ENCODE data around the gene DECR2. TPM values are rescaled to one million over a fixed set of nuclear protein-coding genes. Genes with fewer than 3 reads are reported as not detected.
"Not testable (repeated sequence)": the region's sequence is repeated elsewhere in the genome, so short reads cannot be mapped to it uniquely, and the experiment has no call there.

The DECR2 gene
- total RNA-seq, 4 donors from 2014 or later: 17.0 to 23.3 (median 18.8) TPM

DNA sequence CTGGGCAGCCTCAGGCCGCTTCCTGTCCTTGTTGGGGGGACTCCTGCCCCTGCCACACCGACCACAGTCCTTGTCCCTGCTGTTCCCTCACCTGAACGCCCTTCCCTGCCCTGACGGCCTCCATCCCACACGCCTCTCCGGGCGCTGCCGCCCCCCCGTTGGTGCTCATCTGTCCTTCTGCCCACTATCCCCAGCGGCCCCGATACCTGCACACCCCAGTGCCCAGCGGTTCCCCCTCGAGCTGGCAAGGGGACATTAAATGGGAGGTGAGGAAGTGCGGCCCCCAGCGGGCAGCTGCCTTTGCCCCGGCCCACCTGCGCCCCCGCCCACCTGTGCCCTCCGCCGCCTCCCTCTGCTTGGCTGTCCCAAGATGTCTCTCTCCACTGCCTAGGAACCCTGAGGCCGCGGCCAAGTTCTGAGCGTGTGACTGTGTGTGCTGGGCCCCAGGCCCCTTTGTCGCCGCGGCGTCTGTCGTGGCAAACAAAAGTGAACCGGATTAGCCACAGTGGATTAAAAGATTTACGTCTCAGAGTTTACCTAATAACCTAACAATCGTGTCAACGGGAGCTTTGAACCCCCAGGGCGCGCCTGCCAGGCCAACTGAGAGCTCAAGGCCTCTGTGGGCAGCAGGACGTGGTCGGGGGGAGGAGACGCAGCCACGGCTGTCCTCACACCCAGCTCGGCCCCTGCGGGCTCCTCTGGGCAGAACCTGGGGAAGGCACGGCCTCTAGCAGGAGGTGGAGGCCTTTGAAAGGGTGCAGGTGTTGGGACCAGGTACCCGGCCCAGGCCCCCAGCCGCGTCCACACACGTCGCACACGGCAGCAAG lies 41.6 kb upstream of the DECR2 start:
- in situ Hi-C loops (cut with MboI; ENCODE audit: low sequenced_read_pairs in 4 of 4): no loop called here
- H3K27me3 ChIP-seq: peaks cover 0 to 17% (median 7%) of the 10 kb centered on the region in 3 donors
- intact Hi-C loops (cut with DNase I; ENCODE audit: low total_unique reads): no loop called here
- DNase-seq (no peak), ATAC-seq (no peak)
- no peak for TF ChIP-seq POLR2A (IDR thresholded peaks at IDR 0.05)
- TF ChIP-seq, protein P1, sequence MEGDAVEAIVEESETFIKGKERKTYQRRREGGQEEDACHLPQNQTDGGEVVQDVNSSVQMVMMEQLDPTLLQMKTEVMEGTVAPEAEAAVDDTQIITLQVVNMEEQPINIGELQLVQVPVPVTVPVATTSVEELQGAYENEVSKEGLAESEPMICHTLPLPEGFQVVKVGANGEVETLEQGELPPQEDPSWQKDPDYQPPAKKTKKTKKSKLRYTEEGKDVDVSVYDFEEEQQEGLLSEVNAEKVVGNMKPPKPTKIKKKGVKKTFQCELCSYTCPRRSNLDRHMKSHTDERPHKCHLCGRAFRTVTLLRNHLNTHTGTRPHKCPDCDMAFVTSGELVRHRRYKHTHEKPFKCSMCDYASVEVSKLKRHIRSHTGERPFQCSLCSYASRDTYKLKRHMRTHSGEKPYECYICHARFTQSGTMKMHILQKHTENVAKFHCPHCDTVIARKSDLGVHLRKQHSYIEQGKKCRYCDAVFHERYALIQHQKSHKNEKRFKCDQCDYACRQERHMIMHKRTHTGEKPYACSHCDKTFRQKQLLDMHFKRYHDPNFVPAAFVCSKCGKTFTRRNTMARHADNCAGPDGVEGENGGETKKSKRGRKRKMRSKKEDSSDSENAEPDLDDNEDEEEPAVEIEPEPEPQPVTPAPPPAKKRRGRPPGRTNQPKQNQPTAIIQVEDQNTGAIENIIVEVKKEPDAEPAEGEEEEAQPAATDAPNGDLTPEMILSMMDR (IDR thresholded peaks at IDR 0.05 in 4 of 5, conservative IDR thresholded peaks at IDR 0.05 in 1 of 5): no peak
- H3K27ac ChIP-seq: no peak overlapping the region
- H3K4me3 ChIP-seq: no peak overlapping the region
- H3K36me3 ChIP-seq: no peaks in the 10 kb centered on the region
- no peaks in the 10 kb centered on the region for H3K9me3 ChIP-seq
- H3K4me1 ChIP-seq: no peaks in the 10 kb centered on the region

DNA sequence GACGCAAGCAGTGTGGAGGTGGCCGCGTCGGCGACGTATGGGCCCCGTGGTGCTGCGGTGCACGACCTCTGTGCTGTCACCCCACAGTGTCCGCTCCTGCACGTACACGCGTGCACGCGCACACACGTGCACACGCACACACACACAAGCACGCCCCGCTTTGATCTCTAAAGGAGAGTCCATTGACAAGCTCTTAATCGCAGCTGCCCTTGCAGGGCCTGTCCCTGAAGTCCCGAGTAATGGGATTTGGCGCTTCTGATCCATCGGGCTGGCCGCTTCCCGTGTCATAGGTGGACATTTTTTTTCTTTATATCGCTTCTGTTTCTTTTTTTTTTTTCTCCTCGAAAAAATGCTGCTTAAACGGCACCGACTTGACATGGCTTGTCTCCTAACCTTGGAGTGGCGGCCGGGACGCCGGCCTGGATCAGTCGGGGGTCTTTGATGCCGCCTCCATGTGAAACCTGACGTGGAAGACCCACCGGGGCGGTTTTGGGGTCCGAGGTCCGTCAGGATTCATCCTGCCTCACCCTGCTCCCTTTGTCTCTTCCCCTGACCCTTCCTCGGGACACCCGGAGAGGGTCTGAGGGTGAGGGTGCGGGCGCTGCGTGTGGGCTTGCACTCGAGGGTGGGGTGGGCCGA lies 40.9 kb upstream of the DECR2 start:
- ATAC-seq: no peak
- H3K27me3 ChIP-seq: peaks cover 0 to 18% (median 7%) of the 10 kb centered on the region in 3 donors
- no peaks in the 10 kb centered on the region for H3K4me1 ChIP-seq
- H3K9me3 ChIP-seq: no peaks in the 10 kb centered on the region
- H3K27ac ChIP-seq: no peak overlapping the region
- TF ChIP-seq, protein P1 (IDR thresholded peaks at IDR 0.05 in 4 of 5, conservative IDR thresholded peaks at IDR 0.05 in 1 of 5): no peak
- TF ChIP-seq POLR2A (IDR thresholded peaks at IDR 0.05): no peak
- DNase-seq: no peak
- no peaks in the 10 kb centered on the region for H3K36me3 ChIP-seq
- in situ Hi-C loops (cut with MboI; ENCODE audit: low sequenced_read_pairs in 4 of 4): no loop called here
- intact Hi-C loops (cut with DNase I; ENCODE audit: low total_unique reads): no loop called here
- no peak overlapping the region for H3K4me3 ChIP-seq

DNA sequence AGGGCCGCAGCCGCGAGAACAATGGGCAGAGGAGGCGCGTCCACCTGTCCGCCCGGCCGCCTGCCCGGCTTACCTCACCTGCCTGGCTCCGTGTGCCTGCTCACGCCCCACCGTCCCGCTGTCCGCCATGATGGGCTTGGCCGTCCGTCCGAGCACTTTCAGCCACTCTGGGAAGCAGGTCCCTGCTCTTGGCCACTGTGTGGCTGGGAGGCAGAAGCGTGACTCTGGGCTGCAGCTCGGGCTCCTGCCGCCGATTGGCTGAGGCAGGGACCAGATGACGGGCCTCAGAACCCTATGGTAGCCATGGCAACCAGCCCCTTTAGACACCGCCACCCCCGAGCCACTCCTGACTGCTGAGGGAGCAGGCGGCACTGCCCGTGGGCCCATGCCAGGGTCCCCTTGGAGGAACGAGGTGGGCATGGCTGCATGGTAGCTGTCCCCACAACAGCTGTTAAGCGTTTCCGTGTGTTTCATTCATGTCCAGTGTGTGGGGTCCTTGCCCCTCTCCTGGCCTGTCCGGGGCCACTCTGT lies 40.3 kb upstream of the DECR2 start:
- in situ Hi-C loops (cut with MboI; ENCODE audit: low sequenced_read_pairs in 4 of 4): no loop called here
- intact Hi-C loops (cut with DNase I; ENCODE audit: low total_unique reads): no loop called here
- no peak for ATAC-seq
- DNase-seq: no peak
- H3K9me3 ChIP-seq: no peaks in the 10 kb centered on the region
- no peak overlapping the region for H3K4me3 ChIP-seq
- no peaks in the 10 kb centered on the region for H3K4me1 ChIP-seq
- H3K27ac ChIP-seq: no peak overlapping the region
- peaks cover 0 to 18% (median 7%) of the 10 kb centered on the region in 3 donors for H3K27me3 ChIP-seq
- H3K36me3 ChIP-seq: no peaks in the 10 kb centered on the region
- TF ChIP-seq POLR2A (IDR thresholded peaks at IDR 0.05): no peak
- TF ChIP-seq, protein P1 (IDR thresholded peaks at IDR 0.05 in 4 of 5, conservative IDR thresholded peaks at IDR 0.05 in 1 of 5): no peak

DNA sequence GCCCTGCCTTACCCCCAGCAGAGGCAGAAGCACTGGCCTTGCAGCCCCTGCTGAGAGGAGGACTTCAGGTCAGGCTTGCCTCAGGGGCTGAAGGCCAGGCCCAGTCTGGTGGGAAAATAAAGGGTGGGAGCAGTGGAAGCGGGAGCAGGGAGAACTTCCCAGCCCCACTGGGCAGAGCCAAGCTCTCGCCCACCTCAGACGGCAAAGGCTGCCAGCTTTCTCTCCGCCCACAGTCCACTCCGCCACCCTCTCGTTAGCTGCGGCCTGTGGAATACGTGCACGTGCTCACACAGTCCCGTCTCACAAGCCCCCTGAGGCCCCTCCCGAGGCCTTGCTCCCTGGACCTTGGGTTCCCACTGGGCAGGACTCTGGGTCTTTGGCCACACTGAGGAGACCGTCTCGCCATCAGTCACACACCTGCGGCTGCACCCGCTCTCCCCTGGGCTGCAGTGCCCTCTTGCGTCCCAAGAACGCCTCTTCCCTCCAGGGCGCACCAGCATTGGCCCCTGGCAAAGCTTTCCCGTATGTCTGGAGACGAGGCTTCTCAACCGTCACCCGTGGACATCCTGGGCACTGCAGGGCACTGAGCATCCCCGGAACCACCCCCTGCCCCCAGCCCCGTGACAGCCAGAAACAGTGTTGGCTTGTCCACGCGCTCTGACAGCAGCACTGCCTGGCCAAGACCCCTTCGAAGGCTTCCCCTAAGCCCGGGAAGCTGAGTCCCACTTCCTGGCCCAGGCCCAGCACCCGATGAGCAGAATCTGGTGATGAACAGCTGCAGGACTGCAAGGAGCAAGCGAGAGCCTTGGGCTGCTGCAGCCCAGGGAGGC lies 39.6 kb upstream of the DECR2 start:
- intact Hi-C loops (cut with DNase I; ENCODE audit: low total_unique reads): no loop called here
- Histone ChIP-seq H3K4me3 (no peak overlapping the region), H3K9me3 (no peaks in the 10 kb centered on the region), H3K4me1 (no peaks in the 10 kb centered on the region), H3K27ac (no peak overlapping the region), H3K36me3 (peaks cover 0 to 6% of the 10 kb centered on the region in 2 donors), H3K27me3 (peaks cover 0 to 18% (median 7%) of the 10 kb centered on the region in 3 donors)
- ATAC-seq (peak; percentile 84 to 92), DNase-seq (peak; percentile 48 to 63)
- in situ Hi-C loops (cut with MboI; ENCODE audit: low sequenced_read_pairs in 4 of 4): no loop called here
- no peak for TF ChIP-seq POLR2A (IDR thresholded peaks at IDR 0.05)
- TF ChIP-seq, protein P1 (IDR thresholded peaks at IDR 0.05 in 4 of 5, conservative IDR thresholded peaks at IDR 0.05 in 1 of 5): peak; percentile 58 to 79 (median 72)

DNA sequence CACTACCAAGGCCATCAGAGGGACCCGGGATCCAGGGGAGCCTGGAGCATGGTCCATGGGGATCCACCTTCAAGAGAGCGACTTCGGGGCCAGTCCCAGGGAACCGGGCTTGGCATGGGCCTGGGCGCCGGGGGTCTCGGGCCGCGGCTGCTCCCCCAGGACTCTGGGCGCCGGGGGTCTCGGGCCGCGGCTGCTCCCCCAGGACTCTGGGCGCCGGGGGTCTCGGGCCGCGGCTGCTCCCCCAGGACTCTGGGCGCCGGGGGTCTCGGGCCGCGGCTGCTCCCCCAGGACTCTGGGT lies 39.0 kb upstream of the DECR2 start:
- in situ Hi-C loops (cut with MboI; ENCODE audit: low sequenced_read_pairs in 4 of 4); intact Hi-C loops (cut with DNase I; ENCODE audit: low total_unique reads): not testable (repeated sequence)

More for the DNA sequence above, 39.0 kb upstream of the DECR2 start:
- not testable (repeated sequence) for H3K4me3 ChIP-seq, ATAC-seq, DNase-seq, H3K27ac ChIP-seq, H3K4me1 ChIP-seq, H3K9me3 ChIP-seq
- H3K27me3 ChIP-seq: peaks cover 0 to 18% (median 7%) of the 10 kb centered on the region in 3 donors
- H3K36me3 ChIP-seq: peaks cover 0 to 12% of the 10 kb centered on the region in 2 donors

Data from gastrocnemius medialis (tissue), 4 donors.